Upper lobe of left lung (tissue), 6 donors: ENCODE results near the gene JAM3. TPM values are rescaled to one million over a fixed set of nuclear protein-coding genes. Genes with fewer than 3 reads are reported as not detected.

Experiments
- ATAC-seq, 2 donors: fragments of 200-7000 bp; cut with Tn5 transposase; one replicate each; pipeline ENCODE4 v1.9.1; 2022; ENCODE audit warnings: mild to moderate bottlenecking in 2 of 2, moderate library complexity in 2 of 2; ENCODE audit not compliant: low FRiP score in 2 of 2
- DNase-seq, 2 donors: peaks; one replicate each; pipeline ENCODE4 v3.0.0-alpha.2; 2019 to 2020
- H3K27ac ChIP-seq, 4 donors: fragments of 200-600 bp; sonication (generic); one replicate each; pipeline ENCODE4 v1.5.1; 2016 to 2019
- H3K27me3 ChIP-seq, 4 donors: fragments of 200-600 bp; sonication (generic); one replicate each; pipeline ENCODE4 v1.5.1; 2017 to 2019
- H3K36me3 ChIP-seq, 4 donors: fragments of 200-600 bp; sonication (generic); one replicate each; pipeline ENCODE4 v1.5.1; 2016 to 2019
- H3K4me1 ChIP-seq, 4 donors: fragments of 200-600 bp; sonication (generic); one replicate each; pipeline ENCODE4 v1.5.1; 2018 to 2019
- H3K4me3 ChIP-seq, 4 donors: fragments of 200-600 bp; sonication (generic); one replicate each; pipeline ENCODE4 v1.5.1; 2017 to 2019; ENCODE audit warnings: mild to moderate bottlenecking in 2 of 4, moderate library complexity in 1 of 4
- H3K9me3 ChIP-seq, 4 donors: fragments of 200-600 bp; sonication (generic); one replicate each; pipeline ENCODE4 v1.5.1; 2018 to 2019
- CTCF ChIP-seq, 6 experiments: fragments of 450-650 bp in 4 of 6; fragments of 200-600 bp in 2 of 6; sonication (generic) in 2 of 6; IDR thresholded peaks; one replicate each; pipeline ENCODE4 v1.5.1; 2016 to 2019; ENCODE audit warnings: antibody characterized with exemption in 6 of 6
- EP300 ChIP-seq, 4 donors: sonication (generic); formaldehyde crosslinking; IDR thresholded peaks; one replicate each; pipeline ENCODE4 v1.5.1; 2017; ENCODE audit warnings: antibody characterized with exemption in 4 of 4, control low read depth in 2 of 4
- POLR2A ChIP-seq, 4 donors: fragments of 450-650 bp; IDR thresholded peaks; one replicate each; pipeline ENCODE4 v1.5.1; 2016 to 2017; ENCODE audit warnings: antibody characterized with exemption in 4 of 4, mild to moderate bottlenecking in 2 of 4
- POLR2AphosphoS5 ChIP-seq, 2 donors: sonication (generic); formaldehyde crosslinking; IDR thresholded peaks; one replicate each; pipeline ENCODE4 v1.5.1; 2017; ENCODE audit warnings: antibody characterized with exemption in 2 of 2
- WGBS, 2 donors: methylation state at CpG; one replicate each; pipeline ENCODE4 v1.1.5; 2017 to 2018; 5-methylcytosine and 5-hydroxymethylcytosine counted together
- total RNA-seq, 6 donors: library from RNA; depleted of rRNA in 4 of 6; stranded (reverse); fragments of >200 nt in 4 of 6; gene quantifications; one replicate each; pipeline versions ENCODE4 v1.1.0 to v1.2.1, GENCODE V29; 2016 to 2021
- donor health status: DM: no; HTN: no; CAD: no; lungs with moderate emphysema.
- donor health status: DM: no; HTN: yes; CAD: no; lungs with severe emphysema.

Gene JAM3
- total RNA-seq, 6 donors from 2014 or later = 8.4 to 36.6 (median 18.6) TPM

DNA sequence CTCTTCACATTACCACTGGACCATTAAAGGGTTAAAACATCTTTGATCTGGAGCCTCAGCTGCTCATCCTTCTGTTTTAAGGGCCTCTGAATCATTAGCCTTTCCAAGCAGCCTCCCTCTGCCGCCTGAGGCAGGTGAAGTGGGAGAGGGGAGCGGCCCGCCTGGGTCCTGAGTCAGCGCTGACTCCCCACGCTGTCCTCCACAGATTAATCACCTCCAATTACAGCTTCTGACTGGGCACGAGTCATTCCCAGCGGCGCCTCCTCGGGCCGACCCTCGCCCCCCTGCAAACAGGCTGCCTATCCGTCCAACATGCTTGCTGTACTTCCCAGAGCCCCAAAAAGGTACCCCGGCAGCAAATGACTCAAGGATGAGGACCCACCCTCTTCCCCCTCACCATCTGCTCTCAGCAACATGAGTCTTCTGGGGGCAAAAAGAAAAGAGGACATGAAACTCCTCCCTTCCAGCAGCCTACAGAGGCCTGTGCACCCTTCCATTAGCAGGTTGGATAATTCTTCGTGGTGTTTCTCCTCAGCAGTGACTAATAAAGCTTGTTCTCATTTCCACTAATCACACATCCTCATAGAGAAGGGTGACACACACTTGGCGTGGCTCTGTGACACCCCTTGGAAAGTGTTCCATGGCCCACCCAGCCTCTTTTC is 44.3 kb upstream of the JAM3 start:
- TF ChIP-seq CTCF (IDR thresholded peaks at IDR 0.05) = no peak
- TF ChIP-seq POLR2A (IDR thresholded peaks at IDR 0.05) = no peak
- TF ChIP-seq POLR2AphosphoS5 (IDR thresholded peaks at IDR 0.05) = no peak
- TF ChIP-seq EP300 (IDR thresholded peaks at IDR 0.05) = no peak
- H3K4me3 ChIP-seq = no peak overlapping the region
- no peaks in the 10 kb centered on the region for H3K27me3 ChIP-seq
- H3K9me3 ChIP-seq = no peaks in the 10 kb centered on the region
- no peaks in the 10 kb centered on the region for H3K4me1 ChIP-seq
- H3K27ac ChIP-seq = no peak overlapping the region
- no peaks in the 10 kb centered on the region for H3K36me3 ChIP-seq
- 71 to 76% methylated on average over 14 to 15 of the region's 15 CpGs for WGBS, 2 donors
- ATAC-seq (no peak), DNase-seq (no peak)

DNA sequence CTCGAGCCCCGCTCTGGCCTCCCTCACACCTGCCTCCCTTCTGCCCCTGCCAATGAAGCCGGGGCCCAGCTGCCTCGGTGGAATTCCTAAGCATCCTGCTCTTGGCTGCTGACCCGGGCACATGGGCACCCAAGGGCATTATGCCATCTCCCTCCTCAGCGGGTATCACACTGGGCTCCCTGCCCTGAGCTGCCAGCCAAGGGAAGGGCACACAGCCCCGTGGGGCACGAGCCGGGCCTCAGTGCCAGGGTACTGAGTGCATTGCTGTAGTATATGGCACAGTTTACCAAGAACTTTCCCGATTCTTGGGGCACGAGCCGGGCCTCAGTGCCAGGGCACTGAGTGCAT is 43.8 kb upstream of the JAM3 start:
- DNase-seq (no peak), ATAC-seq (no peak)
- WGBS, 2 donors = 92 to 94% methylated on average over 12 of the region's 12 CpGs
- TF ChIP-seq EP300 (IDR thresholded peaks at IDR 0.05) (no peak), POLR2AphosphoS5 (IDR thresholded peaks at IDR 0.05) (no peak), CTCF (IDR thresholded peaks at IDR 0.05) (no peak), POLR2A (IDR thresholded peaks at IDR 0.05) (no peak)
- H3K4me3 ChIP-seq = no peak overlapping the region
- H3K9me3 ChIP-seq = no peaks in the 10 kb centered on the region
- no peak overlapping the region for H3K27ac ChIP-seq
- H3K4me1 ChIP-seq = no peaks in the 10 kb centered on the region
- H3K27me3 ChIP-seq = no peaks in the 10 kb centered on the region
- no peaks in the 10 kb centered on the region for H3K36me3 ChIP-seq

- WGBS, 2 donors = 39 to 54% methylated on average over 6 to 11 of the region's 11 CpGs
- no peak for ATAC-seq
These were observed 42.1 kb upstream of the JAM3 start for GRCh38 chr11:134026655-134027343.

DNA sequence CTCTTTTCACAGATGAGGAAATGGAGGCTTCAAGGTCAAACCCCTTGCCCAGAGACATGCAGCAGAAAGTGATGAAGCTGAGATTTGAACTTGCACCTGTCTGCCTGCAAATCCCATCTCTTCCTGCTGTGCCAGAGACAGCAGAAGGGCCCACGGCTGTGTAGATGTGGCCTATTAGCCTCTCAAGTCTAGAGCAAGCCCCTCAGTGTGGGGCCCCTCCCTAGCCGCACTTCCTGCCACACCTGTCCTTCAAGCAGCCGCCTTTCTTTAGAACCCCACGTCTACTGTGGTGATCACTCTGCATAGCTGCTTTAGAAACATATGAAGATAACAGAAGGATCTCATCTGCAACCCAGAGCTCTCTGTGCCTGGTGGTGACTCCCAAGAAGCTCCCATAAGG is 41.2 kb upstream of the JAM3 start:
- 51 to 59% methylated on average over 4 of the region's 4 CpGs for WGBS, 2 donors

More at GRCh38 chr11:134026655-134027343, 42.1 kb upstream of the JAM3 start:
- Histone ChIP-seq H3K4me1 (no peaks in the 10 kb centered on the region), H3K4me3 (no peak overlapping the region), H3K27me3 (no peaks in the 10 kb centered on the region), H3K9me3 (no peaks in the 10 kb centered on the region), H3K36me3 (no peaks in the 10 kb centered on the region), H3K27ac (no peak overlapping the region)
- no peak for TF ChIP-seq CTCF (IDR thresholded peaks at IDR 0.05)
- no peak for TF ChIP-seq POLR2AphosphoS5 (IDR thresholded peaks at IDR 0.05)
- no peak for TF ChIP-seq POLR2A (IDR thresholded peaks at IDR 0.05)
- TF ChIP-seq EP300 (IDR thresholded peaks at IDR 0.05) = no peak
- DNase-seq = no peak

More for the DNA sequence above, 41.2 kb upstream of the JAM3 start:
- Histone ChIP-seq H3K9me3 (no peaks in the 10 kb centered on the region), H3K4me3 (no peak overlapping the region), H3K27me3 (no peaks in the 10 kb centered on the region), H3K27ac (no peak overlapping the region), H3K36me3 (no peaks in the 10 kb centered on the region), H3K4me1 (peaks cover 0 to 3% (median 0%) of the 10 kb centered on the region in 4 donors)
- ATAC-seq = no peak
- no peak for DNase-seq
- TF ChIP-seq EP300 (IDR thresholded peaks at IDR 0.05) (no peak), CTCF (IDR thresholded peaks at IDR 0.05) (no peak), POLR2A (IDR thresholded peaks at IDR 0.05) (no peak), POLR2AphosphoS5 (IDR thresholded peaks at IDR 0.05) (no peak)
